Psoas muscle (tissue), 8 donors: ENCODE data around the gene TNIP2. TPM values are rescaled to one million over a fixed set of nuclear protein-coding genes. Genes with fewer than 3 reads are reported as not detected.
"Not testable (repeated sequence)": the region's sequence is repeated elsewhere in the genome, so short reads cannot be mapped to it uniquely, and the experiment has no call there.

Experiments used
- ATAC-seq, 4 donors: fragments of 200-7000 bp; cut with Tn5 transposase; one replicate each; pipeline ENCODE4 v1.9.1; 2020; ENCODE audit warnings: moderate library complexity in 3 of 4, mild to moderate bottlenecking in 2 of 4
- DNase-seq, 2 donors: peaks; one replicate each; pipeline ENCODE4 v3.0.0-alpha.2; 2020
- H3K27ac ChIP-seq: fragments of 200-600 bp; one replicate; pipeline ENCODE4 v1.8.0; 2022
- H3K27me3 ChIP-seq, 3 donors: fragments of 200-600 bp in 1 of 3; one replicate each; pipeline versions ENCODE4 v1.6.1 to v1.8.0; 2013 to 2022; ENCODE audit warnings: low read length in 2 of 3, mild to moderate bottlenecking in 2 of 3, moderate library complexity in 1 of 3; ENCODE audit not compliant: insufficient read depth in 3 of 3
- H3K36me3 ChIP-seq, 2 donors: fragments of 200-600 bp in 1 of 2; one replicate each; pipeline versions ENCODE4 v1.6.1 to v1.8.0; 2013 to 2022; ENCODE audit warnings: low read depth in 1 of 2, mild to moderate bottlenecking in 1 of 2, moderate library complexity in 1 of 2; ENCODE audit not compliant: insufficient read depth in 1 of 2
- H3K4me1 ChIP-seq: fragments of 200-600 bp; one replicate; pipeline ENCODE4 v1.8.0; 2022
- H3K4me3 ChIP-seq: fragments of 200-600 bp; one replicate; pipeline ENCODE4 v1.8.0; 2022; ENCODE audit warnings: mild to moderate bottlenecking
- H3K9me3 ChIP-seq: fragments of 200-600 bp; one replicate; pipeline ENCODE4 v1.8.0; 2022
- CTCF ChIP-seq: fragments of 200-600 bp; IDR thresholded peaks from one replicate; pipeline ENCODE4 v1.8.0; 2022; ENCODE audit warnings: antibody characterized with exemption
- WGBS, 3 donors: extraction: QIAGEN DNeasy Blood & Tissue Kit; methylation state at CpG; one replicate each; pipeline versions ENCODE4 v1.1.6 to v1.1.7; 2013; 5-methylcytosine and 5-hydroxymethylcytosine counted together
- intact Hi-C, 2 donors: fragments of 100-400 bp; cut with DNase I; formaldehyde crosslinking; loops; one replicate each; pipeline versions ENCODE4 v1.11.0 to v1.14.2; 2022
- polyA plus RNA-seq, 3 donors: library from polyadenylated mRNA; stranded (reverse); fragments of 200-250 nt; gene quantifications; one replicate each; pipeline ENCODE4 v1.2.3, GENCODE V29; 2013
- total RNA-seq, 4 donors: library from RNA; stranded (reverse); fragmentation: NEBNext Ultra II Directional in 2 of 4; extraction: Animal tissue kit (Norgen Biotek cat#: 25700) in 2 of 4; gene quantifications; one replicate each; pipeline versions ENCODE4 v1.2.1 to v1.2.4, GENCODE V29; 2021 to 2023
- donor health status: healthy with polysubstance abuse.
- donor health status: DM: no; HTN: no; CAD: no; lungs with moderate emphysema.
- donor health status: Bipolar disorder and iron deficiency.
- donor health status: healthy.
- donor health status: DM: yes; HTN: yes; CAD: no.
- donor health status: DM: no; HTN: no; CAD: no.
- donor health status: DM: no; HTN: no; CAD: no.
- donor health status: DM: yes; HTN: yes; CAD: no.

TNIP2 gene
- total and polyA plus RNA-seq, 7 donors: 16.3 to 66.2 (median 44.6) TPM

GRCh38 chr4:2763511-2763967 lies 7.4 kb upstream of the TNIP2 start:
- Histone ChIP-seq H3K4me1 (peaks cover 5% of the 10 kb centered on the region), H3K9me3 (no peaks in the 10 kb centered on the region), H3K36me3 (no peaks in the 10 kb centered on the region), H3K27ac (peak overlapping the region; percentile 5), H3K27me3 (no peaks in the 10 kb centered on the region), H3K4me3 (peak overlapping the region; percentile 65)
- peak; percentile 21 to 28 (median 23) for ATAC-seq
- 38 to 43% (median 39%) methylated on average over 23 of the region's 23 CpGs for WGBS, 3 donors
- DNase-seq: peak; percentile 55 to 61
- no peak for TF ChIP-seq CTCF
- intact Hi-C loops: loop anchor here (5.0 to 10.0 kb wide), 5 partner anchors 79 to 274 kb away; partner anchors contain the start of gene ADD1 (in 1 of the 2)

DNA sequence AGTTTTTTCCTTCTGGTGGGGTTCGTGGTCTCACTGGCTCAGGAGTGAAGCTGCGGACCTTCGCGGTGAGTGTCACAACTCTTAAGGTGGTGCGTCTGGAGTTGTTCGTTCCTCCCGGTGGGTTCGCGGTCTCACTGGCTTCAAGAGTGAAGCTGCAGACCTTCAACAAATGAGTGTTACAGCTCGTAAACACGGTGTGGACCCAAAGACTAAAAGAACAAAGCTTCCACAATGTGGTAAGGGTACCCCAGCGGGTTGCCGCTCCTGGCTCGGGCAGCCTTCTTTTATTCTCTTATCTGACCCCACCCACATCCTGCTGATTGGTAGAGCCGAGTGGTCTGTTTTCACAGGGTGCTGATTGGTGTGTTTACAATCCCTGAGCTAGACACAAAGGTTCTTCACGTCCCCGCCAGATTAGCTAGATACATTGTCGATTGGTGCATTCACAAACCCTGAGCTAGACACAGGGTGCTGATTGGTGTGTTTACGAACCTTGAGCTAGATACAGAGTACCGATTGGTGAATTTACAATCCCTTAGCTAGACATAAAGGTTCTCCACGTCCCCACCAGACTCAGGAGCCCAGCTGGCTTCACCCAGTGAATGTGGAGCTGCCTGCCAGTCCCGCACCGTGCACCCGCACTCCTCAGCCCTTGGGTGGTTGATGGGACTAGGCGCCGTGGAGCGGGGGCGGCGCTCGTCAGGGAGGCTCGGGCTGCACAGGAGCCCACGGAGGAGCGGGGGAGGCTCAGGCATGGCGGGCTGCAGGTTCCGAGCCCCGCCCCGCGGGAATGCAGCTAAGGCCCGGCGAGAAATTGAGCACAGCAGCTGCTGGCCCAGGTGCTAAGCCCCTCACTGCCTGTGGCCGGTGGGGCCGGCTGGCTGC lies 6.6 kb upstream of the TNIP2 start:
- not testable (repeated sequence) for H3K27me3 ChIP-seq, H3K36me3 ChIP-seq, ATAC-seq, H3K27ac ChIP-seq, H3K4me1 ChIP-seq, H3K9me3 ChIP-seq, H3K4me3 ChIP-seq
- DNase-seq: peak in 1 of 2 donors; percentile 58
- 93 to 95% (median 95%) methylated on average over 32 to 42 of the region's 42 CpGs for WGBS, 3 donors
- intact Hi-C loops: loop anchor here (5.0 to 10.0 kb wide), 5 partner anchors 80 to 275 kb away; partner anchors contain the start of gene ADD1 (in 1 of the 2)

DNA sequence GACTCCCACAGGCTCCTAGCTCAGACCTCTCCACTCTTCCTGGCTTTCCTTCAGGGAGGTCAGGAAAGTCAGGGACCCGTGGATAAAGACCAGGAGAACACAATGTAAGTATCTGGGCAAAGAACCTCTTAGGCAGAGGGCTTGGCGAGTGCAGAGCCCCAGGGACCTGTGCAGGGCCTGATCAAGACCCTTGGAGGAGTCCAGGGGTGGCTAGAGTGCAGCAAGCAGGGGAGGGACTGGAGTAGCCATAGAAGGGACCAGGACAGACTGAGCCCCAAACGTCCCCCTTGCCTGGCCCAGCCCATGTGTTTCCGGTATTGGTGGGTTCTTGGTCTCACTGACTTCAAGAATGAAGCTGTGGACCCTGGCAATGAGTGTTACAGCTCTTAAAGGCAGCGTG lies 5.9 kb upstream of the TNIP2 start:
- 56 to 68% (median 58%) methylated on average over 5 of the region's 5 CpGs for WGBS, 3 donors

DNA sequence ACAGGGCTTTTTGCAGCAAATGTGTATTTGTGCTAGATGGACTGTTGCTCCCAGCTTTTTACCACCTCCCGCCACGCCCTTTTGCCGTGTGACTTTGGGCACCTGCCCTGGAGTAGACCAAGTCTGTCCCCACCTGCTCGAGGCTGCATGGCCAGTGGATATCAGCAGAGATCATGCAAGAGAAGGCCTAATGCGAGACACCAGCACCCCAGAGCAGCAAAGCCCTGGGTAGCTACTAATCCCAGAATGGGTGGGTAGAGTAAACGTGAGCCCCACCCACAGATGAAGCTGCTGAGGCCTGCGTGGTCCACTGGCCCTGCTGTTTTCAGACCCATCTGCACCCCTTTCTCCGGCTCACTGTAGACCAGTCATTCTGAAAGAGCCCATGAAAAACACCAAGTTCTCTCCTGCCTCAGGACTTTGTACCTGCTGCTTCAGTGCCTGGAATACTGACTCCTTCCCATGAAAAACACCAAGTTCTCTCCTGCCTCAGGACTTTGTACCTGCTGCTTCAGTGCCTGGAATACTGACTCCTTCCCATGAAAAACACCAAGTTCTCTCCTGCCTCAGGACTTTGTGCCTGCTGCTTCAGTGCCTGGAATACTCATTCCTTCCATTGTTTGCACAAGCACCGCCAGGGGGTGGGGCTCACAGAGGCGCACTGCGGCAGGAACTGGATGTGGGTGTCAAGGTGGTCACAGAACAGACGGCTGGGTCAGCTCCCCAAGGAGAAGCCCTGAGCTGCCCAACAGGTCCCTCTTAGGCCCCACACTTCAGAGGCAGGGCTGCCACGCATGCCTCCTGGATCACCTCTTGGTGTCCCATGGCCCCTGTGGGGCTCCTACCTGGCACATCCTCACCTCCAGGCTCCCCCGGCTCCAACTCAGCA lies 5.1 kb upstream of the TNIP2 start:
- H3K4me3 ChIP-seq: no peak overlapping the region
- H3K27ac ChIP-seq: no peak overlapping the region
- no peaks in the 10 kb centered on the region for H3K9me3 ChIP-seq
- ATAC-seq: no peak
- intact Hi-C loops: loop anchor here (5.0 to 10.0 kb wide), 5 partner anchors 81 to 276 kb away; partner anchors contain the start of gene ADD1 (in 1 of the 2)
- H3K36me3 ChIP-seq: no peaks in the 10 kb centered on the region
- 77 to 78% (median 78%) methylated on average over 14 of the region's 14 CpGs for WGBS, 3 donors
- no peak for TF ChIP-seq CTCF
- peaks cover 9% of the 10 kb centered on the region for H3K4me1 ChIP-seq
- no peaks in the 10 kb centered on the region for H3K27me3 ChIP-seq
- peak in 1 of 2 donors; percentile 35 for DNase-seq

More for the DNA sequence above, 5.9 kb upstream of the TNIP2 start:
- ATAC-seq (no peak), DNase-seq (peak in 1 of 2 donors; percentile 11)
- Histone ChIP-seq H3K4me1 (peaks cover 5% of the 10 kb centered on the region), H3K27me3 (no peaks in the 10 kb centered on the region), H3K4me3 (no peak overlapping the region), H3K36me3 (no peaks in the 10 kb centered on the region), H3K9me3 (no peaks in the 10 kb centered on the region), H3K27ac (no peak overlapping the region)
- no peak for TF ChIP-seq CTCF
- intact Hi-C loops: loop anchor here (5.0 to 10.0 kb wide), 5 partner anchors 80 to 275 kb away; partner anchors contain the start of gene ADD1 (in 1 of the 2)
